Measurements from ENCODE around the gene ETHE1. TPM values are rescaled to one million over a fixed set of nuclear protein-coding genes. Genes with fewer than 3 reads are reported as not detected.

ETHE1 gene
- total and polyA plus RNA-seq, 7 donors, result 13.0 to 22.8 (median 18.5) TPM

- intact Hi-C loops (cut with DNase I), result no loop called here
- DNase-seq (no peak), ATAC-seq (no peak)
- H3K36me3 ChIP-seq (ENCODE audit: insufficient read depth in 1 of 2, low read depth in 1 of 2), result peaks cover 0 to 38% of the 10 kb centered on the region in 2 donors
- no peak for TF ChIP-seq CTCF (IDR thresholded peaks at IDR 0.05)
- H3K27me3 ChIP-seq (ENCODE audit: insufficient read depth in 3 of 3, low read length in 2 of 3), result no peaks in the 10 kb centered on the region
- no peak overlapping the region for H3K4me3 ChIP-seq
- WGBS, 3 donors, result 92 to 95% (median 92%) methylated on average over 12 of the region's 12 CpGs
- H3K9me3 ChIP-seq, result no peaks in the 10 kb centered on the region
- peak overlapping the region; percentile 87 for H3K27ac ChIP-seq
- peaks cover 7% of the 10 kb centered on the region for H3K4me1 ChIP-seq
These were observed 34.4 kb upstream of the ETHE1 start for GRCh38 chr19:43561139-43561970.

- DNase-seq (no peak), ATAC-seq (no peak)
- Histone ChIP-seq H3K4me1 (peaks cover 7% of the 10 kb centered on the region), H3K4me3 (no peak overlapping the region), H3K27me3 (ENCODE audit: insufficient read depth in 3 of 3, low read length in 2 of 3) (no peaks in the 10 kb centered on the region), H3K36me3 (ENCODE audit: insufficient read depth in 1 of 2, low read depth in 1 of 2) (peaks cover 0 to 45% of the 10 kb centered on the region in 2 donors), H3K27ac (no peak overlapping the region), H3K9me3 (no peaks in the 10 kb centered on the region)
- intact Hi-C loops (cut with DNase I), result no loop called here
- WGBS, 3 donors, result 91 to 98% (median 92%) methylated on average over 6 of the region's 6 CpGs
- TF ChIP-seq CTCF (IDR thresholded peaks at IDR 0.05), result no peak
These were observed 33.7 kb upstream of the ETHE1 start for GRCh38 chr19:43560687-43561086.

GRCh38 chr19:43555185-43555770 is 28.3 kb upstream of the ETHE1 start:
- no peaks in the 10 kb centered on the region for H3K27me3 ChIP-seq (ENCODE audit: insufficient read depth in 3 of 3, low read length in 2 of 3)
- H3K4me1 ChIP-seq, result no peaks in the 10 kb centered on the region
- no peak overlapping the region for H3K27ac ChIP-seq
- no peak overlapping the region for H3K4me3 ChIP-seq
- 52 to 55% (median 53%) methylated on average over 8 of the region's 8 CpGs for whole genome bisulfite sequencing, 3 donors
- intact Hi-C loops (cut with DNase I), result no loop called here
- DNase-seq (peak; percentile 58 to 61), ATAC-seq (peak in 3 of 4 donors; percentile 47 to 57 (median 54))
- peak; percentile 43 for TF ChIP-seq CTCF (IDR thresholded peaks at IDR 0.05)
- peaks cover 6 to 84% of the 10 kb centered on the region in 2 donors for H3K36me3 ChIP-seq (ENCODE audit: insufficient read depth in 1 of 2, low read depth in 1 of 2)
- no peaks in the 10 kb centered on the region for H3K9me3 ChIP-seq

GRCh38 chr19:43554317-43554895 is 27.4 kb upstream of the ETHE1 start:
- TF ChIP-seq CTCF (IDR thresholded peaks at IDR 0.05), result no peak
- intact Hi-C loops (cut with DNase I), result loop anchor here in 1 of 2 donors (5.0 kb wide), 1 partner anchor 98 kb away; no protein-coding TSS in a partner anchor
- Histone ChIP-seq H3K4me1 (no peaks in the 10 kb centered on the region), H3K27me3 (ENCODE audit: insufficient read depth in 3 of 3, low read length in 2 of 3) (no peaks in the 10 kb centered on the region), H3K9me3 (no peaks in the 10 kb centered on the region), H3K36me3 (ENCODE audit: insufficient read depth in 1 of 2, low read depth in 1 of 2) (peaks cover 6 to 87% of the 10 kb centered on the region in 2 donors), H3K4me3 (no peak overlapping the region), H3K27ac (no peak overlapping the region)
- DNase-seq (no peak), ATAC-seq (no peak)
- WGBS, 3 donors, result 94 to 97% (median 95%) methylated on average over 15 of the region's 15 CpGs
